Activated CD8-positive, alpha-beta memory T cell treated with anti-CD3 and anti-CD28 coated beads for 24 hours (primary cell): ENCODE measurements around the gene DLG5.

Source experiments
- DNase-seq: peaks from one replicate; pipeline ENCODE4 v3.0.0-alpha.2; 2020

The DLG5 gene

DNA sequence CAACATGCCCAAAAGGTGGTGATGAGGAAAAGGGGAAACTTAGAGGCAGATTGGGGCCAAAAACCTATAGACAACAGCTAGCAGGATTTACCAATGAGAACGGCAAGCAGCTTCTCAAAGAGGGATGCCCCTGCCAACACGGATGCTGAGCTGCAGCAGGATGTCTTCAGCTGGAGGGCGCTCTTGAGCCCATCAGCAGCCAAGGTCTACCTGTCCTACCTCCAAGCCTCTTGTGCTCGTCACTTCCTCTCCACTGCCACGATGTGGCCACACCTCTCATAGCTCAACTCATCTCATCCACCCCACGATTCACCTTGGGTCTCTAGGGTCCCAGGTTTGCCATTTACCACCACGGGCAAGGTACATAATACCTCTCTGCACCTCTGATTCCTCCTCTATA is 36.5 kb downstream of the DLG5 start:
- DNase-seq: no peak

DNA sequence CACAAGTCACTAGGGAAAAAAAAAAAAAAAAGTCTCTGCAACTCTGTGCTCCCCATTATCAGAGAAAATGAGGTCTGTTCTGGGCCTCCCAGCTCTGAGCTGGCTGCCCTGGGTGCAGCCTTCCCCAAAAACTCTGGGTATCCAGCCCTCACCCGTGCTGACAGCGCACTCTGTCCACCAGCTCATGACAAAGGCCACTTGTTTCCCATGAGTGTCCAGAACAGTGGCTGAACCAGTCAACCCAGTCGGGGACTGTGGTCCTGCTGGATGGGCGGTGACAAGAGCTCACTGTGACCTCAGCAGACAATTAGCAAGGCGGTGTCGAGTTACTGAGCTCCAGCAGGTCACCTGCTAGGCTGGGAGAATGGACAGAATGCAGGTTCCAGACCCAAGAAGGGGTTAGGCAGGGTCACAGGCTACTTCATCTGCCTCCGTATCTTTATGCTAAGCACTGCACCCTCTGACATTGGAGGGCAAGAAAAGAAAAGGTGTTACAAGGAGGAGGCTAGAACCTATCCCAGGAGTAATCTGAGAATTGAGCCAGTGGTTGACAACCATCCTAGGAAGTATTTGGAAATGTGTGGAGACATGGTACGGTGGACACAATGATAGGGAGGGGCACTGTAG is 37.2 kb downstream of the DLG5 start:
- DNase-seq: no peak

DNA sequence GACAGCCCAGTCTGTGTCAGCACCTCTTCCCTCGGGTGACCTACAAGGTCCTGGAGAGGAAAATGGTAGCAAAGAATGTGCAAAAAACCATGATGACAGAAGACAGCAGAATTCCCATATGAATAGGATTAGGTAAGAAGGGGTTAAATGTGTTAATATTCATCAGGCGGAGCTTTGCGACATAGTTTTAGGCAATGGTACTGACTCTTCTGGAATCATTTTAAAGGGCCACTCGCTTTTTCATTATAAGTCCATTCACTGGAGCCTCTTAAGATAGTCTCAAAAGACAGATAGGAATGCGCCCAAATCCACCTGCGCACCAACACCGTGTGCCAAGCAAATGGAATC is 38.2 kb downstream of the DLG5 start:
- DNase-seq: no peak

DNA sequence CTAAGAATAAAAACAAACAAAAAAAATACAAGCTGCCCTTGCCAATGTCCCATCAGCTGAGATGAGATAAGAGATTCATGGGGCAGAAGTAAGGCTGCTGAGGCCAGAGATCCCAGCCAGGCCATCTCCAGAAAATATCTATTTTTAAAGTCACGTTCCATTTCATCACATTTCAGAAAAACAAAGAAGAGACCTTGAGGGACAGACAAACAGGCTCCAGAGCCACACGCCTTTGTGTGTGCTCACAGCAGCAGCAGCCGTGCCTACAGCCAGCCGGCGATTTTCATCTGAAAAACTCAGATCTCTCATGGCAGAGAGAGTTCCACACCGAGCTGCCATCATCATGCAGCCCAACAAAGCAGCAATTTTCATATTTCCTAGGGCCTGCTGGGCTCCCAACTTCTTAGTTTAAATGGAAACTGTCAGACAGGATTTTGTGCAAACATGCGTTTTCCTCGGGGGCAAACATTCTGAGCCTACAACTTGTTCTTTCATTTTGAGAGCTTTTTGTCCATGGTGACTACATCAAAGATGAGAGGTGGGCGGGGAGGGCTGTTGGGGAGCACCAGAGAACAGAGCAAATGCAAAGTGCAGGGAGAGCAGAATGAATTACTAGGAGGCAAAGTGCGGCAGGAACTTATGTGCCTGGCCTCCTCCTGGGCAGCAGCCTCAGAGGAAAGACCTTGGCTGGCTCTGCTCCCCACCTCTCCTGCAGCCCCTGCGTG is 38.8 kb downstream of the DLG5 start:
- no peak for DNase-seq

DNA sequence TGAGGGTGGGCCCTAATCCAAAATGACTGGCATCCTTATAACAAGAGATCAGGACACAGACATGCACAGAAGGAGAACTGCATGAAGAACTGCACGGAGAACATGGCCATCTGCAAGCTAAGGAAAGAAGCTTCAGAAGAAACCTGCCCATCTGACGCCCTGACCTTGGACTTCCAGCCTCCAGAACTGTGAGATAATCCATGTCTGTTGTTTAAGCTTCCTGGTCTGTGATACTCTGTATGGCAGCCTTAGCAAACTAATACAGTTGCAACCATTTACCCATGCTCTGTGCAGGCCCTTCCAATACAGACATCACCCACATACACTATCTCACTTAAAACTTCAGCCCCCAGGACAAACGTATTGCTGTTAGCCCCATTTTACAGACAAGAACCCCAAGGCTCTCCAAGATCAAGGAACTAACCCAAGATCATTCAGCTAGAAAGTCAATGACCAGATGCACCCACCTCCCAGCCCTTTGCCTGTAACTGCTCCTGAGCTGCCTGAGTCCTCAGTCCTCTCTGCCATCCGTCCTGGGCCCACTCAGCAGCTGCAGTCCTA is 39.7 kb downstream of the DLG5 start:
- DNase-seq: no peak

DNA sequence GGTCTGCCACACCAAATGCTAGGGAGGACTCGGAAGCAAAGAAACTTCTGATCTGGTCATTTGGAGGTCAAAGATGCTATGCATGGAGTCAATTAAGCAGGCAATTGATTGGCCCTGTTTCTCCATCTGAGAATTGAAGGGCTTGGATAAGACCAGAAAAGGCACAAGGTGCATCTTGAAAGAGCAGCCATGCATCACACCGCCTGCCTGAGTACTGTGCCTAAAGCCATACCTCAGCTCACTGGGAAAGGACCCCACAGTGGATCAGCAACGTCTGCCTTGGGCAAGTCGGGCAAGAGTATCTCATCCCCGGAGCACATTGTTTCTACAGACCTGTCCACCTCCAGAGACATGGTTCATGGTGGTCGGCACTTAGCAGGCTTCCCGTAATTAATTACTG is 42.4 kb downstream of the DLG5 start:
- DNase-seq: no peak

DNA sequence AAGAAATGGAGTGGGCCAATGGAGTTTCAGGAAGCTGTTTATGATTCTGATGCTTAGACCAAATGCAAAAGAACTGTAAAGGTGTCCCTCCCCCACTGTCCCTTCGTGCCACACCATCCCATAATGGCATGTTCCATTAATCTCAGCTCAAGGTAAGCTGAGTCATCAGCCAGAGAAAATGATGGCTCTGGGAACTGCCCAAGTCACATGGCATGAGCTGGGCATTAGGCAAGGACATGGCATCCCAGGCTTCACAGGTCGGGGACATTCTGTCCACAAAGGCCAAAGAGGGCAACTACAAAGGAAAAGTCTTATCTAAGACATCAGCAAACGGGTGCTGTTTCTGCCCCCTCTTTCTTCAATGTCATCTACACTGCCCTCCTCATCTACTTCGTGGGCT is 44.9 kb downstream of the DLG5 start:
- no peak for DNase-seq

DNA sequence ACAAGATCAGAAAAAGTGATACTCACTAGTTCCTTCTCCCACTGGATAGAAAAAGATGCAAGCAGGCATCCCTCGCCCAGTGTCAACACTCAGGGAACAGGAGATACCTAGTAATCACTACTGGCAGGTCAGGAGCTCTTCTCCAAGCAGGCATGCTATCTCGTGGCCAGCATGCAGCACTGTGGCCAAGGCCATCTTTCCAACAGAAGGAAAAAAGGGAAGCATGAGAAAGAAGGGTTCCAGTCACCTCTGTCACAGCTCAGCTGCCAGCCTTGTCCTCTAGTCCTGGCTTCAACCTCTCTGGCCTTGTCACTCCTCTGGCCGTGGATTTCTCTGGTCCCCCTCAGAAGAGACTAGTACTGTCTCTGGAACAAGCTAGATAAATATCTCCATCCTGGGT is 45.3 kb downstream of the DLG5 start:
- no peak for DNase-seq

DNA sequence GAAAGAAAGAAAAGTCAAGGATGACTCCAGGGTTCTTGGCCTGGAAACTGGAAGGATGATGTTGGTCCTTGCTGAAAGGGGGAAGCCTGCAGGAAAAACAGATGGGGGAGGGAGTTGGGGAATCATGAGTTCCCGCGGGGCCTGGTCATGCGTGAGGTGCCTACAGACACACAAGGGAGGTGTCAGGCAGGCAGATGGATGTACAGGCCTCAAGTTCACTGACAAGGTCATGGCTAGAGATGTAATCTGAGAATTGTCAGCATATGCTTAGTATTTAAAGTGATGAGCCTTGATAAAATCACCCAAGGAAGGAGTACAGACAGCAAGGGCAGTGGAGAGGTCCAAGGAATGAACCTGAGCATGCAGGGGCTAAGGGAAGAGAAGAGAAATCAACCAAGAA is 46.8 kb downstream of the DLG5 start:
- DNase-seq: no peak

DNA sequence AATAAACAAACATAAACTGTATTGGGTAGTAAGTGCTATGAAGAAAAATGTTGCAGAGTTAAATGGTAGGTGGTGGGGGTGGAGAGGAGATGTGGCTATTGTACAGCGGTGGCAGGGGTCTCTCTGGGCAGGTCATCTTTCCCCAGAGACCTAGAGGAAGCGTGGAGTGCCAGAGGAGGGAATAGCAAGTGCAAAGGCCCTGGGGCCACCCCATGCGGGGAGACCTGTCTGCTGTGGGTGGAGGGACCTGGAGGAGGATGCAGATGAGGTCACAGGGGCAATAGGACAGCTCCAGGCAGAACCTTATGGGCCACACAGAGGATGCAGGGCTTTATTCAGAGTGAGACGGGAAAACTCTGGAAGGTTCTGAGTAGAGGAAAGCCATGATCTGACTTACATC is 47.5 kb downstream of the DLG5 start:
- DNase-seq: no peak

DNA sequence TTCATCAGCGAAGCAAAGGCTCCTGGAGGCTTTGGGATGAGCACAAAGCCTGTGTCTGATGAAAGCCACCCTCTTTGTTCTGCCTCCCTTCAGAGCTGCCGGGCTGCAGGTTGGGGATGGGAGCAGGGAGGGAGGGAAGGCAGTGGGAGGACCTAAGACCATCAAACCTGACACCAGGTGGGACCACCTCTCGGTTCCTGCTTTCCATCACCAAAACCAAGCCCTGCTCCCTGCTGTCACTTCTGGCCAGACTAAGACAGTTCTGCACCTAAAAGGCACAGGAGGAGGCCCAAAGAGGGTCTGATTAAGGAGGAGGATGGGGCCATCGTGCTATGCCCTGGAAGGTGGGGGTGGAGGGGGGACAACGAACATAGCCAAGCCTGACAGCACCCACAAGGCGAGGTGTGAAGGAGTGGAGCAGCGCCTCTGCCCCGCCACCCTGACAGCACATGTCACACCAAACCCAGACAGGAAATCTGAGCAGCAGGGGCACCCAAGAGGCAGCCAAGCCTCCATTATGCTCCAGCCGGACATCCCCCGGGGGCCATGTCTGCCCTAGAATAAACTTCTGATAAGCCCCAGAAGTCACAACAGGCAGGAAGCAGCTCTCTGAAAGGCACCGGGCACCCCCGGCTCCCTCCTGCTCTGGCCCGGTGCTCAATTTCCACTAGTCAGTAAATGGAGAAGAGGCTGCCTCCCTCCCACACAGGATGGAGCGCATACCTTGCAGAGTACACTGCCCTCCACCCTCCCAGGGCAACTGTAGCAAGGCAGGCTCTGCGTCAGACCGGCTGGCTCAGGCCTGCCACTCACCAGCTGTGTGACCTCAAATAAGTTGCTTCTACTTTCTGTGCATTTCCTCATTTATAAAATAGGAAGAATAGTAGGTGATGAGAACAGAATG is 48.9 kb downstream of the DLG5 start:
- peak; percentile 66 for DNase-seq

DNA sequence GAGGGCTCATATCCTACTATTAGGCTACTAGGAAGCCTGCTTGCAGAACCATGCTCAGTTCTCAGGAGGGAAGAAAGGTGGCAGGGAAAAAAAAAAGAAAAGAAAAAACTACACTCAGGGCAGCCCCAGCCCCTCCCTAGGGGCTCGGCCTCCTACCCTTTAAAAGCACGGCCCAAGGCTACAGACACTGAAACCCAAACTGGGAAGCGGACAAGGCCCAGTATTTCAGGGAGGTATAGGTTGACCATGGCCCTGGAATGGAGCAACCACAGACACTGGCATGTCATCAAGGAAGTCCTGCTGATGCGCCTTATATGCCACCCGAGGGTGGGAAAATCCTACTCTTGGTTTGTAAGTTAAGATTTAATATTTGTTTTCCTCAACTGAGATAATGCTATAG is 50.8 kb downstream of the DLG5 start:
- DNase-seq: no peak

DNA sequence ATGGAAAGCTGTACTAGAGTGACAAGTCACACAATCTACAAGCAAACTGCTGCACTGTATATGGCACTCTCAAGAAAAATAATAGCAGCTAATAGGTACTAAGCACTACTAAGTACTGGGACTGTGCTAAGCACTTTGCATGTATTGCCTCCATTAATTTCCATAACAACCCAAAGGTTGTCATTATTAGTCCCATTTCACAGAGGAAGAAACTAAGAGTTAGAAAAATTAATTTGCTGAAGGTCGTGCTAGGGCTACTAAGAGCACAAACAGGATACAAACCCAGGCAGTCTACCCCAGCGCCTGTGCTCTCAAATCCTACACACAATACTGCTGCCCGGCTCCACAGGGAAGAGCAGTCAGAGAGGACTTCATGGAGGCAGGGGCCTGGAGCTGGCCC is 51.7 kb downstream of the DLG5 start:
- DNase-seq: no peak

DNA sequence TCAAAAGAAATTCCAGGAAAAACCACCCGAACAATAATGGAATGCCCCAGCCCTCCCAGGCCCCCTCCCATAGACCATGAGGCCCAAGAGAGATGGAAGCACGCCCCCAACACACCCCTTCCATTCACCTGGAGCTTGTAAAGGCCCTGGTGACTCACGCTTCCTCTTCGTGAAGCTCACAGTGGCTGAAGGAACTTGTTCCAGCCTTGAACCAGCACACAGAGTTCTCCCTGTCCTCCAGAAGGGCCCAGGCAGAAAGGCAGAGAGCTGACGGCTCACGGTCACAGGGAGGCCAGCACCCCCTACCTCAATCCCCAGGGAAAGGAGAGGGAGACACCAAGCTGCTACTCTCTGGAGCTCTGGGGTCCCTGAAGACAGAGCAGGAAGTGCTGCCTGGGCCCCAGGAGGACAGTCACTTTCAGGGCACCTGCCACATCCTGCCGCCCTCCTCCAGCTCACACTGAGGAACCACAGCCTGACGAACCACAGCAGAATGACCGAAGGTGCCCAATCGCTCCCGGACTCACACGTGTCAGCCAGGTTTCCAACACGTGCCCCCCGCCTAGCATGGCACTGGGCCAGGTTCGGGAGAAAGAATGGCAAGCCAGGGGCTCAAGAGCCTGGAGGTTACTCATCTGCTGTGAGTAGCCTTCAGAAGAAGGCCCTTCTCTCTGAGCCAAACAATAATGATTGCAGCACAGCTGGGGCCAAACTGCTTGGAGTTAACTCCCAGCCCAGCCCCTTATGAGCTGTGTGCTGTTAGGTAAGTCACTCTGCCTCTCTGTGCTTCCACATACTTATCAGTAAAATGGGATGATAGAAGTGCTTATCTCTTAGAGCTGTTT is 52.8 kb downstream of the DLG5 start:
- peak; percentile 76 for DNase-seq

DNA sequence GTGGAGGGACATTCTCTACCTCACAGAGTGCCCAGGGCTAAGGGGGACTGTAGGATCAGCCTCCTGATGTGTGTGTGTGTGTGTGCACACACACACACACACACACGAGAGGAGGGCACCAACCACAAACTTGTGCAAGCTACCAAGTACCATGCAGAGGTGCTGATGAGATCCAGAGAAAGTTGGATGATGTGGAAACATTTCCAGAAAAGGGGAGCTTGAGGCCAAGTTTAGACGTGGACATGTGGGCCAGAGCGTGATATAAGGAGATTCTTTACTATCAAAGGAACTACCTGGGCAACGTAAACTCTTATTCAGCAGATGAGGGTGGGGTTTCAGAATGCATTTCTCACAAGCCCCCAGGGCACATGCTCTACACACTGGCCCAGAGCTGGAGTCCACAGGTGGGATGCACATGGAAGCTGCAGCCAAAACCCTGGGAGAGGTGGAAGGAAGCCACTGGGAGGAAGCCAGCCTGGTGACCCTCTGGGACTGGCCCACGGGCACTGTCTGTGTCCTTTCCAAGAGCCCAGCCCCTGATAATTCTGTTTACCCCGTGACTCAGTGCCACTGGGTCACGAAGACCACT is 53.5 kb downstream of the DLG5 start:
- DNase-seq: no peak

DNA sequence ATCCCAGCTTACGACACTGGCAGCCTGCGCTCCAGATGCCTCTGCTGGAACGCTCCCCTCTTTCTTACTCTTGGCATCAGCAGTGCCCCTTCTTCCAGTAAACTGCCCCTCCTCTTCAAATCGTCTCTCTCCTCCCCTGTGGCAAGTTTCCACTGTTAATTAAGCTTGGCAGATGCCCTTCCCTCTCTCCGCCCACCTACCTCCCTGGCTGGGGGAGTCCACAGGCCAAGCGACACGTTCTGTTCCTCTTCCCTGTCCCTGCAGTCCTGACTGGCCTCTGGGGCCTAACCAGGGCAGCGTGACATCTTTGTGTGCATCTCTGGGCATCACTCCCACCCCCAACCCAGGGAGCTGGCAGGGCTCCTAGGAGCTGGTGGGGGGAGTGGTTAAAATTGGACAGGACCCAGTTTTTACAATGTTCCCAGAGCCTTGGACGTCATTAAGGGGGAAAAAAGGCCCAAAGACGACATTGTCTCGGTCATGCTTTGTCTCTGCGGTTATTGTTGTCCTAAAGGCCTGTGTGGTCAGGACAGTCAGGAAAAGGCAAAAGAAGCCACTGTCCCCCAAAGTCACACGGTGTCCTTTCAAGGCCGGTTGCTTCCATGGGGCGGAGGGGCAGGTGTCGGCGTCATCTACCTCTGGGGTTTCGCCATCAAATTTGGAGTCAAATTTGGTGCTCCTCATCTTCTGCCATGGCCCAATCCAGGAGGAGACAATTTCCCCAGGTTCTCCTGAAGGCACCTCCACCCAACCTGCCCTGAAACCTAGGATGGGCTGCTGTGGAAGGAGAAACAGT is 54.2 kb downstream of the DLG5 start:
- no peak for DNase-seq

DNA sequence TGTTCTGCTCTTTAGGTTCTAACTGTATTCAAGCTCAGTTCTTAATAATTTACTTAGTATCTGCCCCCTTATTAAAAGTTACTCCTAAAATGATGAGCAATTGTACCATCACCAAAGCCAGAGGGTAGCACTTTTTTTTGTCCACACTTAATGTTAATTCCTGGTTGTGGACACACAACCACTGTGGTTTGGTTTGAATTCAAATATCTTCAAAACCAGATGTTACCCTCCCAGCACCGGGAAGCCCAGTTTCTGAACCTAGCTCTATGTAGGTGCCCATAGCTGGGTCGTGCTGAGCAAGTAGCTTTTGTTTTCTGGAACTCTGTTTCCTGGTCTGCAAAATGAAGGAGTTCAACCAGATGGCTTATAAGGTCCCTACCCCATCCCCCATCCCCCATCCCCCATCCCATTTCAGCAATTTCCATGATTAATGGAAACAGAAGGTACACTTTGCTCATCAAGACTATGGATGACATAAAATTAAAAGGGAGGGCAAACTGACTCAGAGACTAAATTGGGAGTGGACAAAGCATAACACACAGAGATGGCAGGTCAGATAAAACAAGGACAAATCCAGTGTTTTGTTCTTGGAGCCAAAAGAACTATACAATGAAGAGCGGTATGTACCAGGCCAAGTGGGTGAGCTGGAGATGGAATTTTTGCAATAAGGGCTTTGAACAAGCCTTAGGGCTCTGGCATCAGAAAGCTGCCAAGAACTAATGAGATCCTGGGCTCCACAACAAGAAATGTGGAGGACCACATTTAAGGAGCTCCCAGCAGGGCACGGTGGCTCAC is 56.7 kb downstream of the DLG5 start:
- no peak for DNase-seq

DNA sequence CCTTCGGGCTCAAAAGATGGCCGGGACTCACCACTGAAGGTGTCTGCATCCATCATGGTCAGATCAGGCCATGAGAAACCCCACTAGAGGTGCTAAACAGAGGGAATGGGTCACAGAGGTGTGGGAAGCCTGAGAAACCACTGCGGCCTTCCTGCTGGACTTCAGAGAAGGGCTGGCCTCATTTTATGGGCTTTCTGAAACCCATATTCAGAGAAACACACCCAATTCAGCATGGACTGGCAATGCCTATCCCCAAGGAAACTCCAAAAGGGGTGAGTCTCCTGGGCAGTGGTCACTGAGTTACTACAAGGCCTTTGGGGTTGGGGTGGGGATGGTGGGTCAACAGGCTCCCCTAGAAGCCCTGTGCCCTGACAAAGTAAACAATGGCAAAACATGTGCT is 58.0 kb downstream of the DLG5 start:
- no peak for DNase-seq

DNA sequence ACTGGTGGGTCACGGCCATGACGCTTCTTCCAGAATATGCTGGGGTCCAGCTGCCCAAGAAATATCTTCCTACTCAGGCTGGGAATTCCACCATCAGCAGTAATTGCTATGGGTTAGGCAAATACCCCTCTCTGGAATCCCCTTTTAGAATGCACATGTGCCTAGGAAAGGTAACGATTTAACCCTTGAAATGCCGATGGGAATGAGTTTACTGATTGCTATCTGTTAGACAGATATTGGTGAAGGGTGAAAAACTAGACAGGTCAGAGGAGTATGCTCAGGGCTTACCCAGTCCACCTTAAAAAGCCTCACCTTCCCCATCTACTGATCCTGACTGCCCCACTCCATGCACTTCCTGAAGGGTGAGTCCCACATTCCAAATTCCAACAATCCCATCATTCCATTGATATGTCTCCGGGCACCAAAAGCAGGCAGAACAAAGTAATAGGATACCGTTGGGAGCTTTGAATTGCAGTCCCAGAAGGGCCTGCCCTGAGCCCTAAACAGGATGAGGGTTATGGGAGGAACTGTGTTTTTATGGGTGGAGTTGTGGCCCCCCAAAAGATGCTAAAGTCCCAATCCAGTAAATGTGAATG is 59.3 kb downstream of the DLG5 start:
- no peak for DNase-seq

DNA sequence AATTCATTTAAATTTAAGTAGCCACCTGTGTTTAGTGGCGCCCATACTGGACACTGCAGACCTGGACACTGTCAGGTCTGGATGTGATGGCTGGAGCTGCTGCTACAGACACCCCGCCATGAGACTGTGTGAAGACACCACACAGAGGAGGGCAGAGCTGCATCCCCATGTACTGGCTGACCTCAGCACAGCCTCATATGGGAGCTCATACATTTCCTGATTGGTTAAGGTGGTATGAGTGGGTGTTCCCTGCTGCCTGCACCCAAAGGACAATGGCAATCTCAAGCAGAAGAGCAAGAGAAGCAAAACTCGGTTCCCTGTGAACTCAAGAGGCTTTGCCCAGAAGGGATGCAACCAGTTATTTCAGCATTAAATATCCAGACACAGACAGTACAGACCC is 60.0 kb downstream of the DLG5 start:
- no peak for DNase-seq
